HG03066 (cell line): Measurements from ENCODE around the gene TRIM33.
A peak's percentile ranks its signal among the peaks of the same experiment; 100 is the strongest.

Experiments used
- ATAC-seq: cut with Tn5 transposase; IDR thresholded peaks from one replicate; pipeline ENCODE4 v1.9.1; 2021; ENCODE audit warnings: low read depth; ENCODE audit not compliant: unreplicated experiment

TRIM33 gene

DNA sequence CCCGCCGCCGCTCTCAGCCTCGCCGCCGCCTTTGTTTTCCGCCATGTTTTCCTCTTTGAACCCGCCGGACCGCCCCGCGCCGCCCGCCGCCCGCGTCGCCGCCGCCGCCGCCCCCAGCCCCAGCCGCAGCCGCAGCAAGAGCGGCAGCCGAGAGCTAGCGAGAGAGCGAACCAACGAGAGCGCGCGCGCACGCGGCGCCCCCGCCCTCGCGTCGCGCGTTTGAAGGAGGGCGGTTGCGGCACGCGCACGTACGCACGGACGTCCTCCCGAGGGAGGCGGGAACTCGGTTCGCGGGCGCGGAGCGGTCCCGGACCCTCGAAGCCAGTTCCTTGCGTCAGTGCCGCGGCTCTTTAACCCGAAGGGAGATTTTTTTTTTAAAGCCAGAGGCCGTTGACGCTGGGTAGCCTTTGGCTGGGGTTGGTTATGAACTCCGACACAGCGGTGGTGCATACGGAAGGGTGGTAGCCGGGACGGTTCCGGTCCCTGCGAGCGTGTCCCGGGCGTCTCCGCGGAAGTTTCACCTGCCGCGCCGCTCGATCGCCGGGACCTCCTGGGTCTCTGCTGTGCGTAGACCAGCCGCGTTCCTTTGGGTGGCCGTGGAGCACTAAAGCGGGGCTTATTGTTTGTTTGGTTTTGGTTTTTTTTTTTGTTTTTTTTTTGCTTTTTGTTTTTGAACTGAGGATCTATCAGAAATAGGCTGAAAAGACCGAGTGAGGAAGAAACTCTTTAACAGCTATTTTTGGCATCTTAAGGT lies at the start of gene TRIM33:
TRIM33 (minus strand) TSS at position 172 of the 754 bp plus-strand sequence; CDS start at position 45, 127 bp downstream.
- peak; percentile 64 for ATAC-seq

- ATAC-seq: peak; percentile 57
Observed at GRCh38 chr1:114559356-114559755, 48.4 kb upstream of the TRIM33 start.

DNA sequence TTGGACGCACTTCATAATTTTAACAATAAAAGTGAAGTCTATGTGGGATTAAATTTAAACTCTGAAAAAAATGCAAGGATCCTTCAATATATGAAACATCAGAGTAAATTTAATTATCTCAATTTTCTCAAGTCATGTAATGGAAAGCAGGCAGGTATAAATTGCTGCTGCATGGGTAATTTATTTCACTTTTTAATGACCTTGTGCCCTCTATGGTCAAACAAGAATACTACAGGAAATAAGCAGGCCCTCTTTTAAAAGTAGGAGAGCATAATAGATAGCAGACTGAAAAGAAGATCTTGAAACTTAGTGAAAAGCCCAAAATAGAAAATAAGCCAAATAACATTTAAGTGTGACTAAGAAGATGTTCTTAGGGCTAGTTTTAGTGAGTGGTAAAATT lies 47.5 kb upstream of the TRIM33 start:
- no peak for ATAC-seq

DNA sequence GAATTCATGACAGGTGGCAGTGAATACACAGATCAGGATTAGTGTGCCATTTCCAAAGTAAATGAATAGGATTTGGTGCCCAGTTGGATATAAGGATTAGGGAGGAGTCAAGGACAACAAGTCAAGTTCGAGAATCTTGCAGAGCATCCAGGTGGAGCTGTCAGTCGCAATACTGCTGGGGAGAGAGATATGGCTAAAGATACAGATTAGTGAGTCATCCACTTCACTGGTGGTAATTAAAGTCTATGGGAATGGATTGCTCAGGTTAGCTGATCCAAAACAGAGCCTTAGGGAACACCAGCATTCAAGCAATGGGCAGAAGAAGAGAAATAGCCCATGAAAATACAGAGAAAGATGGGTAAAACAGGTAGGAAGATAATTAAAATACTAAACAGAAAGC lies 43.6 kb upstream of the TRIM33 start:
- ATAC-seq: no peak

GRCh38 chr1:114552106-114552639 lies 41.2 kb upstream of the TRIM33 start:
- ATAC-seq: no peak

- no peak for ATAC-seq
Observed at GRCh38 chr1:114551400-114551799, 40.4 kb upstream of the TRIM33 start.

- no peak for ATAC-seq
Observed at GRCh38 chr1:114550336-114550735, 39.3 kb upstream of the TRIM33 start.

- ATAC-seq: no peak
Observed at GRCh38 chr1:114549137-114549536, 38.1 kb upstream of the TRIM33 start.

DNA sequence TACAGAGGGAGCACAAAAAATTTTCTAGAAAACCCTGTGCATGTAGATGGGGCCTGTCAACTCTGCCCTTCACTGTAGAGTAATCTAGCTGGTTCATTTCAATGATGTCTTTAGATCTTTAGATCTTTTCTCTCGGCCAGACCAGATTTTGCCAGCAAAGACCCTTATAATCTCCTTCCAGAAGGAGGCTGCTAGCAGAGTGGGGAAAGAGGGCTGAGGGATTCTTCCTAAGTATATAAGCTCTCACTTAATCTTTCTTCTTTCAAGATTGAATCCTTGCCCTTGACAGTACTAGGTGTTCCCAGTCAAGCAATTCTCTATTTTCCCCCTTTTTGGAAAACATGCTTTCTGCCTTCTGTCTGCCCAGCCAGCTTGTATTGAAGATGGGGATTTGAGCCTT lies 36.1 kb upstream of the TRIM33 start:
- no peak for ATAC-seq

DNA sequence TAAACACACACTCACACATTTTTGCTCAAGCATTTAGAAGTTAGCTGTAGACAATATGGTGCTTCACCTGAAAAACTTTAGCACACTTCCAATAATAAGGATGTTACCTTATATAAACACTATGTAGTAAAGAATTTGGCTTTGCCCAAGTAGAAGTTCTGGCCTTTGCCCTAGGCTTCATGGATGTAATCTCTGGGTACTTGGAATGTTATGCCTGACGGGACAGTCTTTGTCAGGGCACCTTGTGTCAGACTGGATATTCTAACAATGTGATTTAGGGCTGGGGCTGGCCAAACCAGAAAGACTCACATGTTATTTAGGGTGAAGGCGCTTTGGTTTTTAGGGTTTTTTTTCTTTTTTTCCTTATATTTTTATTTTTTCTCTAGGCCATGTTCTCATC lies 34.8 kb upstream of the TRIM33 start:
- no peak for ATAC-seq

DNA sequence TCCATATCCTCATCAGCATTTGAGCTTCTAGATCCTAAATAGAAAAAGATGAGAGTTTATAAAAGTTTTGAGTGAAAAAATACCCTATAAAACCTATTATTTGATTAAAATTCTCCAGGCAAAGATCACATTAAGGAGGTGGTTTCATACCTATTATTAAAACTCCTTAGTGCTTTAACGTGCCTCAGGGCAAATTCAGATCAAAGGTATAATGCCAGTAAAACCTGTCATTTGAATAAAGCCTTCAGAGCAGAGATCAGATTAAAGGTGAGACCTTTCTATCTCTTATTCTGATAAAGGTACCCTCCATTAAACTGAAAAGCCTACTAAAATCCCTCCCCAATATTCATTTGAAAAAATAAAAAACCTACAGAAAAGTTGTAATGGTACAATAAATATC lies 34.3 kb upstream of the TRIM33 start:
- ATAC-seq: no peak

DNA sequence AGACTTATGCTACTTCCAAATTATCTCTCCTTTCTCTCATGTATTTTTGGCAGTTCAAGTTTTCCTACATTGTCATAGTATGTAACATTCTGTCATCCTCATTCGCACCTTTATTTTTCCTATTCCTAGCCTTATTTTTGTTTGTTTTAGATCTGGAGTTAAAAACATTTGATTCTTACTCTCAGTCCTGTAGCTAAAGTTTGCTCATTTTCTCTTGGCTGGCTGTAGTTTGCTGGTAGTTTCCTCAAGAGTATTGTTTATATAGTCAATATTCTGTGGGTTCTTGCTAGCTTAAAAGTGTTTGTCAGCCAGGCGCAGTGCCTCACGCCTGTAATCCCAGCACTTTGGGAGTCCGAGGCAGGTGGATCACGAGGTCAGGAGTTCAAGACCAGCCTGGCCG lies 29.8 kb upstream of the TRIM33 start:
- no peak for ATAC-seq

- ATAC-seq: no peak
Observed at GRCh38 chr1:114540272-114540671, 29.3 kb upstream of the TRIM33 start.

- no peak for ATAC-seq
Observed at GRCh38 chr1:114536043-114536442, 25.0 kb upstream of the TRIM33 start.

DNA sequence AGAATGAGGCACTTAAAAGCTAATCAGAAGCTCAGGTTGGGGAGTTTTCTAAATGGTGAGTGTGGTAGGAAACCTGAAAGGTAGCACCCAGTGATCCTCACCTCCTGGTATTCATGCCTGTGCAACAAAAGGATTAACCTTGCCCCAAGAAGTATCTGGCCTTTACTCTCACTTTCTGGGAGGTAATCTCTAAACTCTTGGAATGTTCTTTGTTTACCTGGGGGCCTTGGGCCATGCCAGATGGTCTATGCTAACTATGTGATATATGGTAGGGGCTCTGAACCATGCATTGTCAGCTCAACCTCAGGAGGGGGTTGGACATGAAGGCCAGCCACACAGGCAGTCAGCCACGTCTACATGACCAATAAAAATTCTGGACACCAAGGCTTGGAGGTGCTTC lies 24.4 kb upstream of the TRIM33 start:
- ATAC-seq: no peak

DNA sequence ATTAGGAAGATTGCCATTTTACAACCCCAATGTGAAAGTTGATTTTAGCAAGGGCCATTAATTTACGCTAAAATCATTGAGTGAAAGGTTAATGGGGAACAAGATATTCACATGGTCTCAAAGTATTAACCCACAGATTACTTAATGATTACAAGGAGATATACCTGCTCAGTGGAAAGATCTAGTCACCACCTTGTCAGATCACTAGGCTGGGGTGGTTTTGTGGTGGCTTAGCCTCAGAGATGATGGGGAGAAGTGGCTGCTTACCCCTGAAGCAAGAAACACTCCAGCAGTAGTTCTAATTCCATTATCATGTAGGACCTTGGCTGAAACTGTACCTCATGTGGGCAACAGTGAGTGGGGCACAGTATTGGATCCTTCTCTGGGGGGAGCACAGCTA lies 20.1 kb upstream of the TRIM33 start:
- no peak for ATAC-seq

DNA sequence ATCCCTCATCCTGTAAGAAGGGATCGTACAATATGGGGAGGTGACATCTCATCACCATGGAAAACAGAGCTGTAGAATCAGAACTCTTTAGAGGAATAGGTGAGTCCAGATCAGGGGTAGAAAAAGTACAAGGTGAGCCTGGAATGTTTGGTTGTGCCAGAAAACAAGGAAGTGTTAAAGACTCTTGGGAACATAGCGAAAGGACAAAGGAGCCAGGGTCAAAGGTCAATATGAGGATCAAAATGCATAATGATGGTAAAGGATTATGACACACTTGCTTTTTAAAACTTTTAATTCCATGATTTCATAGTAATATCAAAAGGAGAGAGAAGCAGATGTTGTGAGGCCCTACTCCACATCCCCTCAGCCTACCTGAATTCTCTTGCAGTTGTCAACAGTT lies 19.2 kb upstream of the TRIM33 start:
- no peak for ATAC-seq

DNA sequence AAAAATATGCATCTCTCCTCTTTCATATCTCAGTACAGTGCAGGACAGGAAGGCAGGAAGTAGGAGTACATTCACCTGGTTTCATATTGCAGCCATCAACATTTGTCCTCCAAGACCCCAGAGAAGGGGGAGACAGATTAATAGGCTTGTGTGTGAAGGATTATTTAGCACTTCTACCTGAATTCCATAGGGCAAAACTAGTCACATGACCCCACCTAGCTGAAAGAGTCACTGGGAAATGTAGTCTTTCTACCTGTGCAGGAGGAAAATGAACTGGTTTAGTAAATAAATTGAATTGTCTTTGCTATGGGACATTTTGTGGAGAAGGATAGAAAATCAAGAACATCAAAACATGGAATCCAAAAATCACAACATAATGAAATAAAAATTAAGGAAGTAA lies 13.9 kb upstream of the TRIM33 start:
- ATAC-seq: no peak

GRCh38 chr1:114522264-114522575 lies 11.2 kb upstream of the TRIM33 start:
- ATAC-seq: no peak

- ATAC-seq: no peak
Observed at GRCh38 chr1:114521396-114522263, 10.6 kb upstream of the TRIM33 start.

- ATAC-seq: no peak
Observed at GRCh38 chr1:114517348-114517747, 6.3 kb upstream of the TRIM33 start.
